CD4-positive, alpha-beta T cell treated with Interleukin-15 for 1 hour (primary cell): ENCODE results near the gene LRRC41.
"Not testable (repeated sequence)": the region's sequence is repeated elsewhere in the genome, so short reads cannot be mapped to it uniquely, and the experiment has no call there.

ENCODE experiments used
- DNase-seq: peaks from one replicate; pipeline ENCODE4 v3.0.0-alpha.2; 2020

LRRC41 gene, protein sequence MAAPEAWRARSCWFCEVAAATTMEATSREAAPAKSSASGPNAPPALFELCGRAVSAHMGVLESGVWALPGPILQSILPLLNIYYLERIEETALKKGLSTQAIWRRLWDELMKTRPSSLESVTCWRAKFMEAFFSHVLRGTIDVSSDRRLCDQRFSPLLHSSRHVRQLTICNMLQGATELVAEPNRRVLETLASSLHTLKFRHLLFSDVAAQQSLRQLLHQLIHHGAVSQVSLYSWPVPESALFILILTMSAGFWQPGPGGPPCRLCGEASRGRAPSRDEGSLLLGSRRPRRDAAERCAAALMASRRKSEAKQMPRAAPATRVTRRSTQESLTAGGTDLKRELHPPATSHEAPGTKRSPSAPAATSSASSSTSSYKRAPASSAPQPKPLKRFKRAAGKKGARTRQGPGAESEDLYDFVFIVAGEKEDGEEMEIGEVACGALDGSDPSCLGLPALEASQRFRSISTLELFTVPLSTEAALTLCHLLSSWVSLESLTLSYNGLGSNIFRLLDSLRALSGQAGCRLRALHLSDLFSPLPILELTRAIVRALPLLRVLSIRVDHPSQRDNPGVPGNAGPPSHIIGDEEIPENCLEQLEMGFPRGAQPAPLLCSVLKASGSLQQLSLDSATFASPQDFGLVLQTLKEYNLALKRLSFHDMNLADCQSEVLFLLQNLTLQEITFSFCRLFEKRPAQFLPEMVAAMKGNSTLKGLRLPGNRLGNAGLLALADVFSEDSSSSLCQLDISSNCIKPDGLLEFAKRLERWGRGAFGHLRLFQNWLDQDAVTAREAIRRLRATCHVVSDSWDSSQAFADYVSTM

DNA sequence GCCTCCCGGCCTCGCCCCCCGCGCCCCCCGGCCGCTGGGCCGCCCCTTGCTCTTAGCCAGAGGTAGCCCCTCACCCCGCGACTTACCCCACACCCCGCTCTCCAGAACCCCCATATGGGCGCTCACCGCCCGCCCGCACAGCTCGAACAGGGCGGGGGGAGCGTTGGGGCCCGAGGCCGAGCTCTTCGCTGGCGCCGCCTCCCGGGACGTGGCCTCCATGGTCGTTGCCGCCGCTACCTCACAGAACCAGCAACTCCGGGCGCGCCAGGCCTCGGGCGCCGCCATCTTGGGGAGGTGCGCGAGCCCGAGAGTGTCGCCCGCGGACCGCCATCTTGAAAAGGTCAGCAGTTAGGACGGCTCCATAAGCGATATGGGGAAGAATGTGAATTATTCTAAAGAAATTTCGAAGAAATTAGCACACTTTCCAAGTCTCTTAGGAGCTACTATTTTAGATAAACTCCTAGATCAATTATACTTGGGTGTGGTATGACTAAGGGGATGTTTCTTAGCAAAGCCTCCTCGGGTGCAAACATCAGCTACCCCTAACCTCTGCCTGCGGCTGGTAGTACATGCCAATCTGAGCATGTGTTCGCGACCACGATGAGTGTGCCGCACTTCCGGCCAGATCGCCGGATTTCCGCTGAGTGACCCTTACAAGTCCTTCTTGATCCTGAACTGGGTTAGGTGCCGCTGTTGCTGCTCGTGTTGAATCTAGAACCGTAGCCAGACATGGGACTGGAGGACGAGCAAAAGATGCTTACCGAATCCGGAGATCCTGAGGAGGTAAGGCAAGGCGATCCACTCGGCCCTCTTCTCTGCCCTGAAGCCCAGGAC lies at the start of gene LRRC41, which contains the start of gene UQCRH:
LRRC41 (minus strand) TSS at position 579 of the 834 bp plus-strand sequence; CDS start at position 285, 294 bp downstream.
UQCRH (plus strand) TSS at position 661 of the 834 bp plus-strand sequence; CDS start at position 730, 69 bp downstream.
- peak; percentile 92 for DNase-seq

DNA sequence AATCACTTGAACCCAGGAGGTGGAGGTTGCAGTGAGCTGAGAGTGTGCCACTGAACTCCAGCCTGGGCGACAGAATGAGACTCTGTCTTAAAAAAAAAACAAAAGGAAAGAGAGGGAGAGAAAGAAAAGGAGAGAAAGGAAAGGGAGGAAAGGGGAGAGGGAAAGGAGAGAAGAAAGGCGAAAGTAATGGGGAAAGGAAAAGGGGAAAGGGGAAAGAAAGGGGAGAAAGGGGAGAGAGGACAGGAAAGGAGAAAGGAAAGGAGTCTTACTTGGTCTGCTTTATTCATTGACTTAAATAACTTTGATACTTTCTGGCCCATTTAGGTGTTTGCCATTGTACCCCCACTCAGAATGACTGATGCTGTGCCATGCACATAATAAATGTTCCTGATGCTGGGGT lies 48.9 kb upstream of the LRRC41 start:
- no peak for DNase-seq

DNA sequence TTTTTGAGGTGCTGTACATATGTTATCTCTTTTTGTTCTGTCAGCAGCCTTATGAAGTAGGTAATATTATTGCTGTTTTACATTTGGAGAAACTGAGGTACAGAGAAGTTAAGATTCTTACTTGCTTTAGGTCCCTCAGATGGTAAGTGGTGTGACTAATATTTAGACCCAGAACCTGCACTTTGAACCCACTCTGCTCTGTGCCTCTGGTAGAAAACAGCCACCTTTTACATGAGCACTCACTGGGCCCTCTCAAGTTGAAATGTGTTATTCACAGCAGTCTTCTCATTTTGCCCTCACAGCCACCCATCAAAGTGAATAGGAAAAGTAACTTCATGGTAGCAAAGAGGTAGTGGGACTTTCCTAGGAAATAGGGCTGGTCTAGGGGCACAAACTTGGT lies 41.9 kb upstream of the LRRC41 start:
- DNase-seq: no peak

DNA sequence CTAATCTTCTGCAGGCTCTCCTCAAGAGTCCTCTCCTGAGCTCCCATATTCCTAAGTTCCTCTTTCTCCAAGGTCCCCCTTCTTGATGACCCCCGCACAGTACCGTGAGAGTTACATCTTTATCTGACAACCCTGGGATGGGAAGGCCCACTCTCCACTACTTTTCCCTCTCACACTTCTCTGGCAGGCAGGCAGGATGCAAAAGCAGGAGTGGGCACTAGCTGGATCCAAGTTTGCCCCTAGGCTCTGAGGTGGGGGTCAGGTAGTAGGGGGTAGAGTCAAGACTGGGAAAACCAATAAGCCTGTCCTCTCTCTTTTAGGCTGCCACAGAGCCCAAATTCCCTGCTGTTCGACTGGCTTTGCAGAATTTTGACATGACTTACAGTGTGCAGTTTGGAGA lies 41.1 kb upstream of the LRRC41 start:
- DNase-seq: no peak

DNA sequence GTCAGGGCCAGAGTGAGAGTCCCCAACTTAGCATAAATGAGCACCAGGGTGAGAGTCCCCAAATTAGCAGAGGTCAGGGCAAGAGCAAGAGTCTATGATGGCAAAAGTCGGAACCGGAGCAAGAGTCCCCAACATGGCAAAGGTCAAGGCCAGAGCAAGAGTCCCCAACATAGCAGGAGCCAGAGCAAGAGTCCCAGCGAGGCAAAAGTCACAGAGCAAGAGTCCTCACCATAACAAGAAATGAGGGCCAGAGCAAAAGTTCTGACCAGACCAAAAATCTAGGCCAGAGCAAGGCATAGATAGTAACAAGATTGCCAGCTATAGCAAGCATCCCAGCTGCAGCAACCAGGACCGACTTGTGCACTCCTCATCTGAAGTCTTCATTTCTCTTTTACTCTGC lies 40.3 kb upstream of the LRRC41 start:
- no peak for DNase-seq

DNA sequence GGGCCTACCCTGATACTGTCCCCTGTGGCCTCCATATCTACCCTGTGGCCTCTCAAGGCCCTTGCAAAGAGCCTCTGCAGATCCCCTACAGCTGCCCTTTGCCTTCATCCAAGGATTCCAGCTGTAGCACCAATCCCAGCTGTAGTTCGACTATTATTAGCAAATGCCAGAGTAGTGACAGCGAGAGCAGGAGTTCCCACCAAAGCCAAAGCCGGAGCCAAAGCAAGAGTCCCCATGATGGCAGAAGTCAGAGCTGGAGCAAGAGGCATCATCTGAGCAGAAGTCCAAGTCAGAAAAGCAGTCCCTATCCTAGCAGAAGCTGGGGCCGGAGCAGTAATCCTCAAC lies 39.9 kb upstream of the LRRC41 start:
- no peak for DNase-seq

DNA sequence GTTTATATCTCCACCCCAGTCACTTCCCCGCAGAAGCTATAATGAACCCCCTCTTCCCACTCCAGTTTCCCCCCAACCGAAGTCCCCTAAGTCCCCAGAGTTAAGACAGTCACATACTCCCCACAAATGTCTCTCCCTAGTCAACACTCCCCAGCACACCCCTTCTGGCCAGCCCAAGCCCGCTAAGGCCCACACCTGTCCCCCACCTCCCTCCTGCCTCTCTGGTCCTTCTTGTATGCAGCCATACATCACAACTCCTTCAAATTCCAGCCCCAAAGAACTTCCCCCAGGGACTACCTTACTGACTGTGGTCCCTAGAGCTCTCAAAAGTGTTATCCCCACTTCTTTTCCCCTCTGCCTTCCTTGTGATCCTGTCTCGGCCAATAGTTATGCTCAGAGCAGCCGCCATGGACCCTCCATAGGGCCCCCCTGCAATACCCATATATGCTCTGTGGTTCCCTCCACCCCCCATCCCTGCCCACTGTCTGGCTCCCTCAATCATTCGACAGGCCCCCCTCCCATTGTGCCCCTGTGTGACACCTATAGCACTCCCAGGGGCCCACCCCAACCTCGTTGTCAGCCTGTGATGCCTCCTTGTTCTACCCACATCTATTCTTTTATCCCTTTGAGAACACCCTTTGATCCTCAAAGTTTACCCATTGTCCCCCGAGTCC lies 39.4 kb upstream of the LRRC41 start:
- no peak for DNase-seq

DNA sequence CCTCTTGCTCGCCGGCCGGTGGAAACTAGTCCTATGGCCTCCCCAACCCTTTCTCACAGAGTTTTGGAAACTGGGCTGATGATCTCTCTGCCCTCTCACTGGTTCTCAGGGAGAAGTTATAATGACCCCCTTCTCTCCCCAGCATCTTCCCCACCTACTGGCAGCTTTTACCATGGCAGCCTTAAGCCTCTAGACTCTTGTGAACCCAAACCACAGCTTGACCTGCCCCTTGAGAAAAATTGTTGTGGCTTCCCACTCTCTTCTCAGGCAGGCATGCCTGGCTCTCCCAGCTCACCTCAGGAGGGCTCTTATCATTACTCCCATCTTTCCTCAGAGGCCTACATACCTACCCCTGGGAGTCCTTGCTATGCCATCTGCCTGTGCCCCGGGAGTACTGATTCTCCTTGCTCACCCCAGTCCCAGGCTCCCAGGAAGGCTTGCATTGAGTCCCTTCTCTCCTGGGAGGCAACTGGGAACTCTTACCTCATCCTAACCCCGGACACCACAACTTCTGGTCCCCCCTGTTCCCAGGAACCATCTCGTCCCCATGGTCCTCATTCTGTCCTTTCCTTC lies 38.8 kb upstream of the LRRC41 start:
- DNase-seq: no peak

DNA sequence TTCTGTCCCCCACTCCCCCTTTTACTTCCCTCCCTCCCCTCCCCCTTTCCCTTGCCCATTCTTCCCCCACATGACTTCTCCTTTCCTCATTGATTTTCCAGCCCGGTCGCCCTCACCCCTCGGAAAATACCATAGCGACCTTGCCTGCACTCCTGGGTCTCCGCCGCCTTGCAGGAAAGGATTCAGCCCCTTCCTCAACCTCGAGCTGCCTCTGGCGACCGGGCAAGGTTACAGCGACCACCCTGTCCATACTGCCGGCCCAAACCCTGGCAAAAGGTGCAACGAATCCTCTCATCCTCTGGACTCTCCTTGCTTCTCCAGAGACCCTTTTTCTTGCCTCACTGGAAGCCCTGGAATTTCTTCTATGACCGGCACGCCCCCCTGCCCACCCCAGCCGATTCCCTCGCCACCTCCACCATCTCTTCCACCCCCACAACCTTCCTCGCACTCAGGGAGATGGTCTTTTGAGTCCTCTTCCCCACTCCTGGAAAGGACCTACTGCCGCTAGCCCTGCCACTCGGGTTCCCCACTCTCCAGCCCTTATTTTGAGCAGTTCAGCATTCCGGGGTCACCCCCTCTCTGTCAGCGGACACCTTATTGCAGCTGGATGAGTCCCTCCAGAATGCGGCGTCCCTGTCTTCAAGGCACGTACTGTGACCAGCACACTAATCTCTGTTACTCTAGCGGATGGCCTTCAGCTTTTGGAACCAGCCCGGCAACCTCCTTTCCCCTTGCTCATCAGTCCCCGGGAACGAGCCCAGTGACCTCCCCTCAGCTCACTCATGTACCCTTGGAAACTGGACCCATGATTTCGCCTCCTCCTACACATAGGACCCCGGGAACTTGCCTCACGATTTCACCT lies 38.0 kb upstream of the LRRC41 start:
- no peak for DNase-seq

DNA sequence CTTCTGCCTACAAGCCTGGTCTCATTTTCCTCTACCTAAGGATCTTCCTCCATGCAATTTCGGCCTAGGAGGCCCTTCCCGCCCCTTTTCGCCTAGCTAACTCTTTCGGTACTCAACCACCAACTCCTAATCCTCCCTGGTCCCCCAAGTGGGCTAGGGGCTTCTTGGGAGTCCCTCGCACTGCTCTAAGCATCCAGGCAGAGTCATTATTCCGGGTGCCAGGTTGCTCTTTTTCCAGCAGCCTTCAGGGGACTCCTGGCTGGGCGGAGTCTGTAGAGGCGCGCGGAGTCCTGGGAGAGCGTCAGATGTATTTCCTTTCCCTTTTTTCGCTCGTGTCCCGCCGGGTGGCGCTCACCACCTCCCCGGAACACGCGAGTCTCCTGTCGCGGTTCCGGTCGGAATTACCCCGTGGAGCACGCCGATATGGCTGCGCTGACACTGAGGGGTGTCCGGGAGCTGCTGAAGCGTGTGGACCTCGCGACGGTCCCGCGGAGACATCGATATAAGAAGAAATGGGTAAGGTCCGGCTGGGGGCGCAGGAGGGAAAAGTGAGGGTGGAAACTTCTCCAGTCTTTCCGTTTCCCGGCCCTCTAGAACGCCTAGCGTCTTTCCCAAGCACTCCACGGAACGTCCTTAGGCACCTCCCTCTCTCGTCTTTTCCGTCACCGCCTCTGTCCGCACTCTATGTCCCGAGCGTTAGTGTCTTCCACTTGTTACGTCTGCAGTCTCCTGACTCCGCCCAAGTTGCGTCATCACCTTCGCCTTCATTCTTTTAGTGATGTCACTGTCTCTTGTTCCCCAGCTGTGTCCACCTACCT lies 37.2 kb upstream of the LRRC41 start, which contains the start of gene NSUN4:
NSUN4 (plus strand) TSS at position 404 of the 818 bp plus-strand sequence; CDS start at position 424, 20 bp downstream.
- peak; percentile 91 for DNase-seq

DNA sequence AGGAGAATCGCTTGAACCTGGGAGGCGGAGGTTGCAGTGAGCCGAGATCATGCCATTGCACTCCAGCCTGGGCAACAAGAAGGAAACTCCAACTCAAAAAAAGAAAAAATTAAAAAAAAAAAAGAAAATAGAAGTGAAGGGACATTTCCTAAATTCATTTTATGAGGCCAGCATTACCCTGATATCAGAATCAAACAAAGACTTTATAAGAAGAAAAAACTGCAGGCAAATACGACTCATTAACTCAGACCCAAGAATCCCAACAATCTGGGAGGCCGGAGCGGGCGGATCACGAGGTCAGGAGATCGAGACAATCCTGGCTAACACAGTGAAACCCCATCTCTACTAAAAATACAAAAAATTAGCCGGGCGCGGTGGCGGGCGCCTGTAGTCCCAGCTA lies 34.0 kb upstream of the LRRC41 start:
- not testable (repeated sequence) for DNase-seq

DNA sequence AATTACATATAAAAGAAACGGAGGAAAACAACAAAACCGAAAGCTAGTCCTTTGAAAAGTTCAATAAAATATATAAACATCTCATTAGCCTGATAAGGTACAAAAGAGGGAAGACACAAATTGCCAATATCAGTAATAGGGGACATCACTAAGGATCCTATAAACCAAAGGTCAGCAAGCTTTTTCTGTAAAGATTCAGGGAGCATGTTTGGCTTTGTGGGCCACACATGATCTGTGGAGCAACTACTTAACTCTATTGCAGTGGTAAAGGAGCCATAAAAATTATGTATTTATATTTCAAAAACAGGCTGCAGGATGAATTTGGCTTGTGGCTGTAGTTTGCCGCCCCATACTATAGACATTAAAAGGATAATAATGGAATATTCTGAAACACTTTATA lies 31.7 kb upstream of the LRRC41 start:
- no peak for DNase-seq

DNA sequence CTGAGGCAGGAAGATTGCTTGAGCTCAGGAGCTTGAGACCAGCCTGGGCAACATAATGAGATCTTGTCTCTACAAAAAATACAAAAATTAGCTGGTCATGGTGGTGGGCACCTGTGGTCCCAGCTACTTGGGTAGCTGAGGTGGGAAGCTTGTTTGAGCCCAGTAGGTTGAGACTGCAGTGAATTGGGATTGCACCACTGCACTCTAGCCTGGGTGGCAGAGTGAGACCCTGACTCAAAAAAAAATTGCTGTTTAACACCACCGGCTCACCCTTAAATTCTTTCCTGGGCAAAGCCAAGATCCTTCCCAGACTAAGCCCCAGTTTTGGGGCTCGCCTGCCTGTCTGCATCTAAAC lies 30.6 kb upstream of the LRRC41 start:
- DNase-seq: no peak

DNA sequence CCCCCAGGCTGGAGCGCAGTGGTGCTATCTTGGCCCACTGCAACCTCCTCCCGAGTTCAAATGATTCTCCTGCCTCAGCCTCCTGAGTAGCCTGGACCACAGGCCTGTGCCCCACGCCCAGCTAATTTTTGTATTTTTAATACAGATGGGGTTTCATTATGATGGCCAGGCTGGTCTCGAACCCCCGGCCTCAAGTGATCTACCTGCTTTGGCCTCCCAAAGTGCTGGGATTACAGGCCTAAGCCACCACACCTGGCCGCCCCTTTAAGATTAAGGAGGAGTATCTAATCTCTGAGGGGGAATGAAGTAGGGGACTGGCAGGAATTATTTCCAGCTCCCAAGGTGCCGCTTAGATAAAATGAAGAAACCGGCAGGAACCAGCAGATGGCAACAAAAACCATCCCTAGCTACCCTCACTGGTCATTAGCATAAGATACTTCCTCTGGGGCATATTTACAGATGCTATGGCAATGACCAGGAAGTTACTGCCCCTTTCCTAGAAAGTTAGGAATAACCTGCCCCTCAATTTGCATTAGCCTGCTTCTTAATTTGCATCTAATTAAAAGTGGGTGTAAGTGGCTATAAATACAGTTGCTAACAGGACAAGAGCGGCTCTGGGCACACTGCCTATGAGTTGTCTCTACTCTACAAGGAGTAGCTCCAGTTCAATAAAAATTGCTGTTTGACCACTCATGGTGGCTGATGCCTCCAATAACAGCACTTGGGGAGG lies 30.0 kb upstream of the LRRC41 start:
- DNase-seq: peak; percentile 25

DNA sequence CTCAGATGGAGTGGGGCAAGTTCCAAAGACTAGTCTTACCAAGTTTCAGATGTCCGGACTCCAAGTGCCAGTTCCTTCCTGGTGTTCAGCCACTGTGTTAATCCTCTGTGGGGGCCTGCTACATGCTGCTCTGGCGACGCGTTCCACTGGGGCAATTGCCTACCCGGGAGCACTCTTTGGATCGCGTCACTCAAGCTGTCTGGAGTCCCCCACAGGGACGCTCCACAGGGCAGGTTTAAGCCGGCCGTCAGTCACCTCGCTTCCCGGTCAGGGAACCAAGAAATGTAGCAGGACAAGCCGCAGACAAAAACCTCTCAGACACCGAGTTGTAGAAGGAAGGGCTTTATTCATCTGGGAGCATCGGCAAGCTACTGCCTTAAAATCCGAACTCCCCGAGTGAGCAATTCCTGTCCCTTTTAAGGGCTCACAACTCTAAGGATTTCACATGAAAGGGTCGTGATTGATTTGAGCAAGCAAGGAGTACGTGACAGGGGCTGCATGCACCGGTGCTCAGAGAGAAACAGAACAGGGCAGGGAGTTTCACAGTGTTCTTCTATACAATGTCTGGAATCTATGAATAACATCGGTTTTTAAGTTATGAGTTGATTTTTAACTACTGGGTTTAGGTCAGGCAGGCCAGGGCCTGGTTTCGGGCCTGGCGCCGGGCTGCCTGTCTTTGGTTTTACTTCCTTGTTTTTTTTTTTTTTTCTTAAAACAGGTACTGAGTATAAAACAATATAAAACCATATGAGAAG lies 28.5 kb upstream of the LRRC41 start:
- not testable (repeated sequence) for DNase-seq

DNA sequence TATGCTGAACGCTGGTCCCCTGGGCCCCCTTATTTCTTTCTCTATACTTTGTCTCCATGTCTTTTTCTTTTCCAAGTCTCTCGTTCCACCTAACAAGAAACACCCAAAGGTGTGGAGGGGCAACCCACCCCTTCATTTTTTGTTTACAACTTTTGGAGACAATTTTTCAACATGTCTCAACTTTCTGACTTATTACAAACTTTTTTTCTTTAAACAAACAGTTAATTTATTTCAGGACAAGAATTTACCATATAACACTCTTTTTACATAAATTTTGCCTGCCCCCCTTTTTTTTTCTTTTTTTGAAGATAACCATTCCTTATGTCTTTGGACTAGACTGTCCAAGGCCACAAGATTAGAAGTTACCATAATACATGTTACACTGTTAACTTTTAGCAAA lies 27.0 kb upstream of the LRRC41 start:
- DNase-seq: not testable (repeated sequence)

DNA sequence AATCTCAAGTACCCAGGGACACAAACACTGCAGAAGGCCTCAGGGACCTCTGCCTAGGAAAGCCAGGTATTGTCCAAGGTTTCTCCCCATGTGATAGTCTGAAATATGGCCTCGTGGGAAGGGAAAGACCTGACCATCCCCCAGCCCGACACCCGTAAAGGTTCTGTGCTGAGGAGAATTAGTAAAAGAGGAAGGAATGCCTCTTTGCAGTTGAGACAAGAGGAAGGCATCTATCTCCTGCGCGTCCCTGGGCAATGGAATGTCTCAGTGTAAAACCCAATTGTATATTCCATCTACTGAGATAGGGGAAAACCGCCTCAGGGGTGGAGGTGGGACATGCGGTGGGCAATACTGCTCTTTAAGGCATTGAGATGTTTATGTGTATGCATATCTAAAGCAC lies 26.4 kb upstream of the LRRC41 start:
- DNase-seq: not testable (repeated sequence)

DNA sequence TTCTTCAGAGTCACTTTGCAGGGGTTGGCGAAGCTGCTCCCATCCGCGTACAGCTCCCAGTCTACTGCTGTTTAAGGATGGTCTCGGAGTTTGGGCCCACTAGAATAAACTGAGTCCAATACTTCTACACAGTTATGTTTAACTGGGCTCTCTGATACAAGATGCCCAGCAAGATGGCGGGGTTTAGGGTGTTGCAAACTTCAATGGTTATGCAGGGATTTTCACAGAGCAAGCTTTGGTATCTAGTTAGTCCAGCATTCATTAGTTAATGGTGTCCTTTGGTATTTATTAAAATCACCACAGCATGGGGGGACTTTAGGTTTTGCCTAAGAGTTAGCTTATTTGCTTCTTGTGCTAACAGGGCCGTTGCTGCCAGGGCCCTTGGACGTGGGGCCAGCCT lies 24.8 kb upstream of the LRRC41 start:
- DNase-seq: not testable (repeated sequence)
